GM12873 (cell line): Measurements from ENCODE around the gene XK.

Experiments
- CTCF ChIP-seq: IDR thresholded peaks from 2 replicates; pipeline ENCODE4 v1.5.1; 2012; ENCODE audit warnings: low read depth, mild to moderate bottlenecking, moderate library complexity, low read length, control low read depth; ENCODE audit not compliant: insufficient read depth; ENCODE audit errors: missing control alignments

XK gene, protein sequence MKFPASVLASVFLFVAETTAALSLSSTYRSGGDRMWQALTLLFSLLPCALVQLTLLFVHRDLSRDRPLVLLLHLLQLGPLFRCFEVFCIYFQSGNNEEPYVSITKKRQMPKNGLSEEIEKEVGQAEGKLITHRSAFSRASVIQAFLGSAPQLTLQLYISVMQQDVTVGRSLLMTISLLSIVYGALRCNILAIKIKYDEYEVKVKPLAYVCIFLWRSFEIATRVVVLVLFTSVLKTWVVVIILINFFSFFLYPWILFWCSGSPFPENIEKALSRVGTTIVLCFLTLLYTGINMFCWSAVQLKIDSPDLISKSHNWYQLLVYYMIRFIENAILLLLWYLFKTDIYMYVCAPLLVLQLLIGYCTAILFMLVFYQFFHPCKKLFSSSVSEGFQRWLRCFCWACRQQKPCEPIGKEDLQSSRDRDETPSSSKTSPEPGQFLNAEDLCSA

DNA sequence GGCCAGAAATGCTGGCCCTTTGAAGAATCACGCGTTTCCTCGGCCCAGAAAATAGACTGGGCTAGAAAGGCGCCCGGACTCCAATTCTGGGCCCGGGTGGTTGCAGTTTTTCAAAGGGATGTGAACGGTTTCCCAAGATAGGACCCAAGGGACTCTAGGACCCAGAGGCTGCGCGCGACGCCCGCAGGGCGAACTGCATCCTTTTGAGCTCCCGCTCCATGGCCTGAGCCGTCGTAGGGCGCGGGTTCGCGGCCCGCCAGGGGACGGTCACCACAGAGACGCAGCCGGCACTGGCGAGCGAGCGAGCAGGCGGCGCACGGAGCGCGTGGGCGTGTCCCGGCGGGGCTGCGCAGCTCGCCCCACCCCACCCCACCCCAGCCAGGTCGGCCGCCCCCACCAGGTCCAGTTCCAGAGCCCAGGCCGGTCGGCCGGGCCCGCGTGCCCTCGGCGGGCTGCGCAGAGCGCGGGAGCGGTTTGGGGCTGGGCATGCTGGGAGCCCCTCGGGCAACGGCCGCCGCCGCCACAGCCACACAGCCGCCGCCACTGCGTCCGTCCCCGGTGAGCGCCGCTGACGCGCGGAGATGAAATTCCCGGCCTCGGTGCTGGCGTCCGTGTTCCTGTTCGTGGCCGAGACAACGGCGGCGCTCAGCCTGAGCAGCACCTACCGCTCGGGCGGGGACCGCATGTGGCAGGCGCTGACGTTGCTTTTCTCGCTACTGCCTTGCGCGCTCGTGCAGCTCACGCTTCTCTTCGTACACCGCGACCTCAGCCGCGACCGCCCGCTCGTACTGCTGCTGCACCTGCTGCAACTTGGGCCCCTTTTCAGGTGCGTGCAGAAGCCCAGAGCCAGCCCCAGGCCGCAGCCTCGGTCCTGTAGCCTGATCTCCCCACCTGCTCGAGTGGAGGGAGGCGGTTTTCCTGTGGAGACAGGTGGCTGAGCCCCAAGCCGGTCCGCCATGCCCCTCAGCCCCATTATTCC lies at the start of gene XK:
Gene XK, plus strand, starts transcription at position 411 of the 979 bp plus-strand sequence. Its CDS starts 171 bp downstream, at position 582.
- TF ChIP-seq CTCF: no peak

DNA sequence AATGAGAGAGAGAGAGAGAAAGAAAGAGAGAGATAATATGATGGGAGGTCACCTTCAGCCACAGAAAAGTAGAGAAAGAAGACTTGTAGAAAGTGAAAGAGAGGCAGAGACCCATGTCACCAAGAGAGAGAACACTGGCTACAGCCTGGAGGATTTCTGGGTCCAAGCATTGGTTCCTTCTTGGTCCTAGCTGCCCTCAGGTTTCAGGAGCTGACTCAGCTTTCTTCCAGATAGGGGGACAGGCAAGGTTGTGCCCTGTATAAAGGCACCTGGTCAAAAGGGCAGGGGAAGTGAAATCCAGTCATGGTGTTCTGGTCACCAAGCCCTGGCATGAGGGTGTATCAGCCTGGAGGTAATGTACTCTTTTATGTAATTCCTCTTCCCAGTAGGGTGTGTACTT lies 47.5 kb upstream of the XK start:
- no peak for TF ChIP-seq CTCF

- no peak for TF ChIP-seq CTCF
Measured at GRCh38 chrX:37640142-37640541, 45.4 kb upstream of the XK start.

DNA sequence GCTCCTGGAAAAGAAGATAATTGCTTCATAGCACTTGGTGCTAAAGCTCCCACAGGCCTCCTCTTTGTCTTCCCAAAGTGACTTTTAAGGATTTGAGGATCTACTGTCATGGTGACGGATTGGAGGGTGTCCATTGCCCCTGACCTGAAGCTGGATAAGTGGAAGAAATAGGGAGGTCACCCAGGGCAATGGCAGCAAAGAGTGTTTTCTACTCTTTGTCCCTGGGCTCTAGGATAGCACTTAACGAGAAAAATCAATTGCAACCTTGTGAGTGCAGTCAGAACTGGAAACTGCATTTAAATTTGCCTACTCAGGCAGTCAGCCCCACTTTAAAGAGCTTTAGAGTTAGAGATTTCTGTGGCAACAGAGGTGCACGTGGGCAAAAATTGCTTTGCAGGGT lies 43.7 kb upstream of the XK start:
- no peak for TF ChIP-seq CTCF

DNA sequence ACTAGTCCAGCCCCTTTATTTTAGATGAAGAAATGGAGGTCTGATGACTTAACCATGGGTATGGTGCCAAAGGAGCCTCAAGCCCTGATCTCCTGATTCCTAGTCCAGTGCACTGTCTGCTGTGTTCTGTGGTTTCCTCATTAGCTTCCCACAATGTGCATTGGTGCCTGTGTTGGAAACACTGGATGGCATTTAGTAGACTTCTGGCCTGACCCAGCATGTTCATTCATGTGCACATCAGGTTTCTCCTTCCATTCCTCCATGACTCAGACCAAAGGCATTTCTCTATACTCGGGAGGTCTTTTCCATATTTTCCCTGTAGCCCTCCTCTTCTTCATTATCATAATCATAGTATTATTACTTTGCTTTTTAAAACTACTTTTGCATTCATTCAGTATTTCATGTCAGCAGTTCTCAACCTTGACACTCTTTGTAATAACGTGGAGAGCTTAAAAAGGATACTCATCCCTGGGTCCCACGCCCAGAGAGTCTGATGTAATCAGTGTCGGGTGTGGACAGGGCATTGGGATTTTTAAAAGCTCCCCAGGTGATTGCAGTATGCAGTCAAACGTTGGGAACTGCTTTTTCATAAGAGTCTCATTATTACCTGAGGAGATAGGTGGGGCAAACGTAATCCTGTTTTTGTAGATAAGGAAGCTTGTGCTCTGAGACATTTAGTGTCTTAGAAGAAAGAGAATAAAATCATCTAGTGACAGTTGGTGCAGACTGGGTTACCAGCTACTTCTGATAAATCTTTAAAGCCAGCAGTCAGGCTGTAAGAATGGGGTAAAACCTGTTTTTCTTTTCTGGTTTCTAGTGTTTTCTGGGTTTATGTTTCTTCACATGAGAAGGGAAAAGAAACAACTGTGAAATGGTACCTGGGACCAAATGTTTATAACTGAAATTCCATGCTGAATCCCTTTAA lies 40.9 kb upstream of the XK start:
- no peak for TF ChIP-seq CTCF

DNA sequence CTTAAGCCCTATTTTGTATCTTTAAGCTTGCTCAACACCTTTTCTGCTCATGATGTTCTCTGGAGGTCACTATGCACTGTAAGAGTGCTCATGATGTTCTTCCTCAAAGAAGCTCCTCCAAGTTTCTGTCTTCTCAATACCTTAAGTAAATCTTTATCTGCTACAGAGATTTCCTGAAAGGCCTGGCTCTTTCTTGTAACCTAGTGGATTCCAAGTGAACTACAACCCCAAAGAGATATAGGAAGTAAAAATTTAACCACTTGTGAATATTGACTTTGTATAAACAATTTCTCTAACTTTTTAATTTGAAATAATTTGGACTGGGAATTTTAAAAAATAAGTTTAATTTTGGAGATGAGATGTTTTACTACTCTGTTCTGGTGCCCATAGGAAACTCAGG lies 39.3 kb upstream of the XK start:
- peak; percentile 26 for TF ChIP-seq CTCF
